Mesodermal cell (in vitro differentiated cells): ENCODE measurements around the gene SSH2.
A peak's percentile ranks its signal among the peaks of the same experiment; 100 is the strongest.
"Not testable (repeated sequence)": the region's sequence is repeated elsewhere in the genome, so short reads cannot be mapped to it uniquely, and the experiment has no call there.

Experiments
- H3K27ac ChIP-seq: 2 replicates; pipeline ENCODE4 v1.7.0; 2013; ENCODE audit warnings: mild to moderate bottlenecking, low read depth, low read length, moderate library complexity; ENCODE audit not compliant: severe bottlenecking
- H3K36me3 ChIP-seq: 2 replicates; pipeline ENCODE4 v1.7.1; 2013; ENCODE audit warnings: mild to moderate bottlenecking, low read length, moderate library complexity; ENCODE audit not compliant: control insufficient read depth, insufficient read depth
- H3K4me1 ChIP-seq: one replicate; pipeline ENCODE4 v1.7.1; 2013; ENCODE audit warnings: mild to moderate bottlenecking, low read length; ENCODE audit not compliant: insufficient read depth, control insufficient read depth, poor library complexity, severe bottlenecking
- H3K4me3 ChIP-seq: 2 replicates; pipeline ENCODE4 v1.7.0; 2013; ENCODE audit warnings: low read length, control low read depth, mild to moderate bottlenecking; ENCODE audit not compliant: insufficient read depth, poor library complexity, severe bottlenecking; ENCODE audit errors: extremely low read depth
- H3K9me3 ChIP-seq: 2 replicates; pipeline ENCODE4 v1.7.1; 2013; ENCODE audit warnings: mild to moderate bottlenecking, low read length, moderate library complexity; ENCODE audit not compliant: control insufficient read depth
- WGBS, 2 experiments: methylation state at CpG; one replicate each; pipeline ENCODE4 v1.1.5; 2013; ENCODE audit warnings: missing lambda C conversion rate in 2 of 2; ENCODE audit not compliant: insufficient coverage in 2 of 2; 5-methylcytosine and 5-hydroxymethylcytosine counted together

Gene SSH2

GRCh38 chr17:29857105-29857504 lies 72.9 kb downstream of the SSH2 start:
- not testable (repeated sequence) for H3K4me1 ChIP-seq, H3K27ac ChIP-seq, H3K36me3 ChIP-seq, H3K4me3 ChIP-seq
- WGBS, 2 experiments: 92 to 100% methylated on average over 2 of the region's 4 CpGs
- H3K9me3 ChIP-seq: peaks cover 16% of the 10 kb centered on the region

GRCh38 chr17:29855686-29856085 lies 74.3 kb downstream of the SSH2 start:
- H3K27ac ChIP-seq: no peak overlapping the region
- no peak overlapping the region for H3K4me3 ChIP-seq
- no peaks in the 10 kb centered on the region for H3K4me1 ChIP-seq
- H3K9me3 ChIP-seq: peaks cover 16% of the 10 kb centered on the region
- 88% methylated on average over 1 of the region's 1 CpG; no CpG with 5 or more reads in 1 of the 2 experiments for WGBS, 2 experiments
- H3K36me3 ChIP-seq: peaks cover 2% of the 10 kb centered on the region

GRCh38 chr17:29848737-29849136 lies 81.3 kb downstream of the SSH2 start:
- 90 to 96% methylated on average over 3 of the region's 3 CpGs for WGBS, 2 experiments
- Histone ChIP-seq H3K9me3 (no peaks in the 10 kb centered on the region), H3K4me1 (peaks cover 21% of the 10 kb centered on the region), H3K27ac (no peak overlapping the region), H3K4me3 (no peak overlapping the region), H3K36me3 (peaks cover 9% of the 10 kb centered on the region)

GRCh38 chr17:29847527-29848400 lies 82.3 kb downstream of the SSH2 start:
- H3K9me3 ChIP-seq: no peaks in the 10 kb centered on the region
- H3K4me3 ChIP-seq: no peak overlapping the region
- 83 to 88% methylated on average over 1 to 2 of the region's 3 CpGs for WGBS, 2 experiments
- no peak overlapping the region for H3K27ac ChIP-seq
- peaks cover 9% of the 10 kb centered on the region for H3K36me3 ChIP-seq
- H3K4me1 ChIP-seq: peaks cover 21% of the 10 kb centered on the region

- H3K27ac ChIP-seq: no peak overlapping the region
- peaks cover 9% of the 10 kb centered on the region for H3K36me3 ChIP-seq
- no peaks in the 10 kb centered on the region for H3K9me3 ChIP-seq
- H3K4me3 ChIP-seq: no peak overlapping the region
- peaks cover 21% of the 10 kb centered on the region for H3K4me1 ChIP-seq
- WGBS, 2 experiments: no CpG with 5 or more reads among the region's 3 CpGs
These were observed 82.9 kb downstream of the SSH2 start for GRCh38 chr17:29847118-29847517.

- H3K36me3 ChIP-seq: peaks cover 9% of the 10 kb centered on the region
- H3K4me1 ChIP-seq: peaks cover 21% of the 10 kb centered on the region
- no peak overlapping the region for H3K4me3 ChIP-seq
- no peaks in the 10 kb centered on the region for H3K9me3 ChIP-seq
- WGBS, 2 experiments: 100% methylated on average over 1 of the region's 2 CpGs; no CpG with 5 or more reads in 1 of the 2 experiments
- no peak overlapping the region for H3K27ac ChIP-seq
These were observed 83.7 kb downstream of the SSH2 start for GRCh38 chr17:29846298-29846697.

GRCh38 chr17:29844339-29845048 lies 85.5 kb downstream of the SSH2 start:
- peak overlapping the region; percentile 30 for H3K27ac ChIP-seq
- H3K4me3 ChIP-seq: no peak overlapping the region
- peaks cover 9% of the 10 kb centered on the region for H3K36me3 ChIP-seq
- H3K9me3 ChIP-seq: no peaks in the 10 kb centered on the region
- peaks cover 17% of the 10 kb centered on the region for H3K4me1 ChIP-seq
- no CpG with 5 or more reads among the region's 1 CpG for WGBS, 2 experiments

GRCh38 chr17:29840884-29841283 lies 89.1 kb downstream of the SSH2 start:
- Histone ChIP-seq H3K9me3 (no peaks in the 10 kb centered on the region), H3K4me1 (peaks cover 21% of the 10 kb centered on the region), H3K4me3 (no peak overlapping the region), H3K27ac (no peak overlapping the region), H3K36me3 (peaks cover under 1% of the 10 kb centered on the region)

- Histone ChIP-seq H3K27ac (no peak overlapping the region), H3K4me1 (peaks cover 12% of the 10 kb centered on the region), H3K4me3 (no peak overlapping the region), H3K36me3 (no peaks in the 10 kb centered on the region), H3K9me3 (no peaks in the 10 kb centered on the region)
- 100% methylated on average over 1 of the region's 1 CpG; no CpG with 5 or more reads in 1 of the 2 experiments for WGBS, 2 experiments
These were observed 90.4 kb downstream of the SSH2 start for GRCh38 chr17:29839656-29840055.

- Histone ChIP-seq H3K4me3 (no peak overlapping the region), H3K36me3 (no peaks in the 10 kb centered on the region), H3K27ac (no peak overlapping the region), H3K4me1 (peaks cover 11% of the 10 kb centered on the region), H3K9me3 (no peaks in the 10 kb centered on the region)
- 59 to 72% methylated on average over 3 to 5 of the region's 6 CpGs for WGBS, 2 experiments
These were observed 91.1 kb downstream of the SSH2 start for GRCh38 chr17:29838961-29839360.

- WGBS, 2 experiments: 81 to 86% methylated on average over 3 to 7 of the region's 7 CpGs
- no peaks in the 10 kb centered on the region for H3K9me3 ChIP-seq
- no peak overlapping the region for H3K27ac ChIP-seq
- H3K4me1 ChIP-seq: peaks cover 11% of the 10 kb centered on the region
- H3K36me3 ChIP-seq: no peaks in the 10 kb centered on the region
- H3K4me3 ChIP-seq: no peak overlapping the region
These were observed 92.5 kb downstream of the SSH2 start for GRCh38 chr17:29837531-29837930.
